ENCODE results near the gene LPAR2. TPM values are rescaled to one million over a fixed set of nuclear protein-coding genes. Genes with fewer than 3 reads are reported as not detected.
A peak's percentile ranks its signal among the peaks of the same experiment; 100 is the strongest.
"Not testable (repeated sequence)": the region's sequence is repeated elsewhere in the genome, so short reads cannot be mapped to it uniquely, and the experiment has no call there.

The LPAR2 gene
- polyA plus RNA-seq (2012; ENCODE audit: missing spikeins) = 13.8 TPM

DNA sequence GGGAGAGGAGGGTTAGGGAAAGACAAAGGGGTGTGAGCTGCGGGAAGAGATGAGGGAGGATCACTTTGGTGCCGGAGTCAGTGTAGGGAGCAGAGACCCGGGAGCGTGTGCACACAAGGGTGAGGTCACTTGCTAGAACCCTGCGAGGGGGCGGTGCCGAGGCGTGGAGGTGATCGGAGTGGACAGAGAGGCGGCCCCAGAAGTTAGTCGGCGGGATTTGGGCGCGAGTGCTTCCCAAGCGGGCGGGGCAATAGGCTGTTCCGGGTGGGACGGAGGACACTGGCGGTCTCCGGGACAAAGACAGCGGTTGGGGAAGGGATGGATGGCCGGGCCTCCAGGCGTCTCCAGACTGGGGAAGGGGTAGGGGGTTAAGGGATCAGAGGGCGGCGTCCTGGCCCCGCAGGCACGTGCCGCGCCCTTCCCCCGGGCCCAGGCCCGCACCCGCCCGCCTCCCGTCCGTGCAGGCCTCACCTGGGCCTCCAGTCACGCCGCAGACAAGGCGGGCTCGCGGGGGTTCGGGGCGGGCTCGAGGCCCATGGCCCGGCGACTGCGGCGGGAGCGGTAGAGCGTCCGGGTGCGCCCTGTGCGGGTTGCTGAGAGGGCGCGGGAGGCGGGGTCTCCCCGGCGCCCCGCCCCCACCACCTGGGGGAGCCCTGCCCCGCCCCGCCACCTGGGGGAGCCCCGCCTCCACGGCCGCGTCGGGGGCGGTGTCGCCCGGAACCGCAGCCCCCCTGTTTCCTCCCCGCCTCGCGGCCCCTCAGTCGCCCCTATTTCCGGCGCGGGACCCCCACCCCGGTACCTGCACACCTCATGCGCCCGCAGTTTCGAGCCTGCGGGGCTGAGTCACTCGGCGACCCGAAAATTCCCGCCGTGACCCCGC is at the start of gene LPAR2:
Gene LPAR2 (minus strand): TSS at position 600 of the 880 bp plus-strand sequence. CDS start 945 bp downstream, outside the sequence.
- DNase-seq (ENCODE audit: insufficient read length) (peak; percentile 97), FAIRE-seq (peak; percentile 88)
- TF ChIP-seq TAF1 (IDR thresholded peaks at IDR 0.05; ENCODE audit: borderline replicate concordance, low read depth, low read length) (no peak), POLR2A (IDR thresholded peaks at IDR 0.05; ENCODE audit: low read depth, low read length) (peak; percentile 55), POLR2AphosphoS5 (IDR thresholded peaks at IDR 0.05; ENCODE audit: low read depth, low read length) (peak; percentile 60)

DNA sequence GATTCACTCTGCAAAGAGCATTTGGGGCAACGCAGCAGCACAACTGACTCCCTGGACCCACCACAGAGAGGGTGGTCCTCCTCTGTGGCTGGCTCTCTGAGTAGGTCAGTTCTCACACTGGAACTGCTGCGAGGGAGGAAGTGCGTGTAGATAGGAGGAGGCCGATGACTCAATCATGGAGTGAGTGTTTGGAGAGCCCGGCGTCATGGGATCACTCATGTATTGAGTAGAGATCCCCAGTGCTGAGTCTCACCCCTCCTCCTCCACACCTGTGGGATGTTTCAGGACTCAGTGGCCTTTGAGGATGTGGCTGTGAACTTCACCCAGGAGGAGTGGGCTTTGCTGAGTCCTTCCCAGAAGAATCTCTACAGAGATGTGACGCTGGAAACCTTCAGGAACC is 49.6 kb upstream of the LPAR2 start:
- DNase-seq (ENCODE audit: insufficient read length) (no peak), FAIRE-seq (no peak)
- TF ChIP-seq TAF1 (IDR thresholded peaks at IDR 0.05; ENCODE audit: borderline replicate concordance, low read depth, low read length) (no peak), POLR2AphosphoS5 (IDR thresholded peaks at IDR 0.05; ENCODE audit: low read depth, low read length) (no peak), POLR2A (IDR thresholded peaks at IDR 0.05; ENCODE audit: low read depth, low read length) (no peak)

DNA sequence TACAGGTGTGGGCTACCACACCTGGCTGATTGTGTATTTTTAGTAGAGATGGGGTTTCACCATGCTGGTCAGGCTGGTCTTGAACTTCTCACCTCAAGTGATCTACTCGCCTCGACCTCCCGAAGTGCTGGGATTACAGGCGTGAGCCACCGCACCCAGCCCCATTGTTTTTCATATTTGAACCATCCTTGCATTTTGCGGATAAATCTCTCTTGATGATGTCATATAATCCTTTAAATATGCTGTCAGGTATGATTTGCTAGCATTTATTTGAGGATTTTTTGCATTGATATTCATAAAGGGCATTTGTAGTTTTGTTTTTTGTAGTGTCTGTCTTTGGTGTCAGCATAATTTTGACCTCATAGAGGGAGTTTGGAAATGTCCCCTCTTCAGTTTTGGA is 46.3 kb upstream of the LPAR2 start:
- TF ChIP-seq POLR2A (IDR thresholded peaks at IDR 0.05; ENCODE audit: low read depth, low read length) (no peak), TAF1 (IDR thresholded peaks at IDR 0.05; ENCODE audit: borderline replicate concordance, low read depth, low read length) (no peak), POLR2AphosphoS5 (IDR thresholded peaks at IDR 0.05; ENCODE audit: low read depth, low read length) (no peak)
- FAIRE-seq (no peak), DNase-seq (ENCODE audit: insufficient read length) (no peak)

- TF ChIP-seq TAF1 (IDR thresholded peaks at IDR 0.05; ENCODE audit: borderline replicate concordance, low read depth, low read length) (no peak), POLR2A (IDR thresholded peaks at IDR 0.05; ENCODE audit: low read depth, low read length) (no peak)
- no peak for DNase-seq (ENCODE audit: insufficient read length)
- FAIRE-seq = no peak
Observed at GRCh38 chr19:19672816-19673215, 44.8 kb upstream of the LPAR2 start.

GRCh38 chr19:19670070-19670551 is 42.1 kb upstream of the LPAR2 start:
- FAIRE-seq (no peak), DNase-seq (ENCODE audit: insufficient read length) (no peak)
- no peak for TF ChIP-seq POLR2AphosphoS5 (IDR thresholded peaks at IDR 0.05; ENCODE audit: low read depth, low read length)
- TF ChIP-seq POLR2A (IDR thresholded peaks at IDR 0.05; ENCODE audit: low read depth, low read length) = no peak
- TF ChIP-seq TAF1 (IDR thresholded peaks at IDR 0.05; ENCODE audit: borderline replicate concordance, low read depth, low read length) = no peak

GRCh38 chr19:19668230-19669012 is 40.4 kb upstream of the LPAR2 start, which contains the start of gene ZNF101:
Gene ZNF101 (plus strand): TSS chr19:19668839. CDS start chr19:19668964, 125 bp downstream.
- DNase-seq (ENCODE audit: insufficient read length) = peak; percentile 87
- peak; percentile 90 for FAIRE-seq
- TF ChIP-seq POLR2AphosphoS5 (IDR thresholded peaks at IDR 0.05; ENCODE audit: low read depth, low read length) (peak; percentile 76), TAF1 (IDR thresholded peaks at IDR 0.05; ENCODE audit: borderline replicate concordance, low read depth, low read length) (peak; percentile 85), POLR2A (IDR thresholded peaks at IDR 0.05; ENCODE audit: low read depth, low read length) (peak; percentile 80)

DNA sequence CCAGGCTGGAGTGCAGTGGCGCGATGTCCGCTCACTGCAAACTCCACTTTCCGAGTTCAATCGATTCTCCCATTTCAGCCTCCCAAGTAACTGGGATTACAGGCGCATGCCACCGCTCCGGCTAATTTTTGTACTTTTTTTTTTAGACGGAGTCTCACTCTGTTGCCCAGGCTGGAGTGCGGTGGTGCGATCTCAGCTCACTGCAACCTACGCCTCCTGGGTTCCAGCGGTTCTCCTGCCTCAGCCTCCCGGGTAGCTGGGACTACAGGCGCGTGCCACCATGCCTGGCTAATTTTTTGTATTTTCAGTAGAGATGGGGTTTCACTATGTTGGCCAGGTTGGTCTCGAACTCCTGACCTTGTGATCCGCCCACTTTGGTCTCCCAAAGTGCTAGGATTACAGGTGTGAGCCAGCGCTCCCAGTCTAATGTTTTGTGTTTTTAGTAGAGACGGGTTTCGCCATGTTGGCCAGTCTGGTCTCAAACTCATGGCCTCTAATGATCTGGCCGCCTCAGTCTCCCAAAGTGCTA is 37.5 kb upstream of the LPAR2 start:
- DNase-seq (ENCODE audit: insufficient read length); FAIRE-seq: not testable (repeated sequence)

DNA sequence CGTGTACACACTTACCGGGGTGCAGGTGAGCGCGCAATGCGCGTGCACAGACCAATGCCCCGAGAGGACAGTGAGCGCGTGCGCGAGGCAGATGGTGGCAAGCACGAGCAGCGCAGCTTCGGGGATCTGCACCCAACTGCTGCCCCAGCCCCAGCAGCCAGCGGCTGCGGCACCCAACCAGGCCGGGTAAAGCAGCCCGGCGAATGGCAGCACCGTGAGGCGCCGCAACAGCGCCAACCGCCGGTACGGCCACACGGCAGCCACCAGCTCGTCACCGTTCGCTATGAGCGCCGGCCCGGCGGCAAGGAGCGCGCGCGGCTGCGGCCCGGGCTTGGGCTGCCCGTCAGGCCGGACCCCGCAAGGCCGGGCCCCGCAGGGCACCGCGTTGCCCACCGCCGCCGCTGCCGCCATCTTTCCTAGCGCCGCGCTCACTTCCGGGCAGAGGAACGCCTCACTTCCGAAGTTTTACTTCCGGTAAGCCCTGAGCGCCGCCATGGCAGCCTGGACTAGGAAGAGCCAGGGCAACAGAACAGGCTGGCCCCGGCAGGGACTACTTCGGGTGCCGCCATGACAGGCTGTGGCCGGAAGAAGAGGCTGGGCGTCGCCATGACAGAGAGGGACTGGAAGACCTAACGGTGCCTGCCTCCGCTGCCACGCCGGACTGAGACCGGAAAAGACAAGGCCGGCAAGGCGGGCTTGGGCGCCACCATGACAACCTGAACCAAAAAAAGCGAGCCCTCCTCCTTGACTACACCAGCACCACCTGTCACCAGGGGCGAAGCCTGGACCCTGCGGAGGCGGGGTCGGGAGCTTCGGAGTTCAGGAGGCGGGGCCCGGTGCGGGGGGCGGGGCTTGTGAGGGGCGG is 35.5 kb upstream of the LPAR2 start, which contains the start of gene ATP13A1:
Gene ATP13A1 (minus strand): TSS at position 421 of the 865 bp plus-strand sequence. CDS start 10 bp downstream, at position 411.
- TF ChIP-seq POLR2AphosphoS5 (IDR thresholded peaks at IDR 0.05; ENCODE audit: low read depth, low read length) (peak; percentile 80), TAF1 (IDR thresholded peaks at IDR 0.05; ENCODE audit: borderline replicate concordance, low read depth, low read length) (peak; percentile 91), POLR2A (IDR thresholded peaks at IDR 0.05; ENCODE audit: low read depth, low read length) (peak; percentile 86)
- FAIRE-seq = peak; percentile 87
- peak; percentile 66 for DNase-seq (ENCODE audit: insufficient read length)

DNA sequence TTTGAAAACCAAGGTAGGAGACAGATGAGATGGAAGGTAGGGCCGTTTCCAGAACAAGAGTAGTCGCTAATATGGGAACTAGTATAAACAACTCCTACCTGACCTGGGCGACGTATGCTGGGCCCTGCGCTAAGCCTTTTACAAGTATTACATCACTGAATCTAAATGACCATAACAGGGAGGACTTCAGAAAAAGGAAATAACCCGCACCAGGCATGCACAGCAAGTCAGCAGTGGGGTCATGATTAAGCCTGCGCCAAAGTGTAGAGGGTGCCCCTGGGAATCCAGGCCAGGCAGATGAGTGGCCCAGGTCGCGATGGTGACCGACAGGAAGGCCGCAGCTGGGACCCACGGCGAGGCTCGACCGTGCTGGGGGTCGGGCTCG is 34.8 kb upstream of the LPAR2 start:
- TF ChIP-seq POLR2AphosphoS5 (IDR thresholded peaks at IDR 0.05; ENCODE audit: low read depth, low read length) = no peak
- no peak for TF ChIP-seq POLR2A (IDR thresholded peaks at IDR 0.05; ENCODE audit: low read depth, low read length)
- no peak for TF ChIP-seq TAF1 (IDR thresholded peaks at IDR 0.05; ENCODE audit: borderline replicate concordance, low read depth, low read length)
- no peak for FAIRE-seq
- DNase-seq (ENCODE audit: insufficient read length) = no peak

- FAIRE-seq = no peak
- no peak for DNase-seq (ENCODE audit: insufficient read length)
- TF ChIP-seq TAF1 (IDR thresholded peaks at IDR 0.05; ENCODE audit: borderline replicate concordance, low read depth, low read length) = no peak
- peak; percentile 3; the same call in 1 of the 2 replicates for TF ChIP-seq POLR2AphosphoS5 (IDR thresholded peaks at IDR 0.05; ENCODE audit: low read depth, low read length)
Observed at GRCh38 chr19:19662344-19662743, 34.3 kb upstream of the LPAR2 start.
